ENCODE data around the gene MAN1C1.

DNA sequence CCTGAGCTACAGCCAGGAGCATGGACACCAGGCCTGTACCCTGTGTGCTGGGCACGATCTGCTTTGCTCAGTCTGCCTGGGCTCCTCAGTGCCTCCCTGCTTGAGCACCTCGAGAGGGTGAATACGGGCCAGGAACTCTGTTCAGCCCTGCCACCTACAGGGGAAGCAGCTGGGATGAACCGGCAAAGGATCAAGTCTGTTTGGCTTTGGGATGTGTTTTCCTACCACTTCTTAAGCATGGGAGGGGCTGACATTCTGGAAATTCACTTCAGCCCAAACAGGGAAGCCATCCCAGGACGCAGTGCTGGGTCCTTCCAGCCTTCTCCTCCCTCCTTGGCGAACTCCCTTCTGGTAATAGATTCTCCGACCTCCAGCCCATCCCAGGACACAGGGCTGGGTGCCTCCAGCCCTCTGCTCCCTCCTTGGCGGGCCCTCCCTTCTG, 127.6 kb downstream of the MAN1C1 start:
- TF ChIP-seq CTCF (conservative IDR thresholded peaks at IDR 0.05): no peak
- TF ChIP-seq ZFX (IDR thresholded peaks at IDR 0.05): no peak

Measured in C4-2B (cell line).